Right atrium auricular region (tissue), 2 donors: ENCODE results near the gene ARF6. TPM values are rescaled to one million over a fixed set of nuclear protein-coding genes. Genes with fewer than 3 reads are reported as not detected.

Source experiments
- DNase-seq: peaks from one replicate; pipeline ENCODE4 v3.0.0-alpha.2; 2019; ENCODE audit warnings: low spot score
- H3K27ac ChIP-seq, 2 donors: fragments of 200-600 bp; sonication (generic); 1 replicate in 1 of 2; 2 replicates in 1 of 2; pipeline ENCODE4 v1.5.1; 2016 to 2019
- H3K27me3 ChIP-seq, 2 donors: fragments of 200-600 bp; sonication (generic); one replicate each; pipeline versions ENCODE4 v1.5.1 to v1.6.0; 2017 to 2019
- H3K36me3 ChIP-seq: fragments of 200-600 bp; sonication (generic); one replicate; pipeline ENCODE4 v1.5.1; 2016
- H3K4me1 ChIP-seq, 2 donors: fragments of 200-600 bp; sonication (generic); one replicate each; pipeline versions ENCODE4 v1.5.1 to v1.6.0; 2017 to 2019
- H3K4me3 ChIP-seq, 2 donors: fragments of 200-600 bp; sonication (generic); 1 replicate in 1 of 2; 2 replicates in 1 of 2; pipeline ENCODE4 v1.5.1; 2017 to 2019; ENCODE audit warnings: mild to moderate bottlenecking in 1 of 2, moderate library complexity in 1 of 2
- H3K9me3 ChIP-seq, 2 donors: fragments of 200-600 bp; sonication (generic); one replicate each; pipeline ENCODE4 v1.5.1; 2019
- CTCF ChIP-seq, 2 donors: fragments of 200-600 bp; sonication (generic); IDR thresholded peaks; one replicate each; pipeline ENCODE4 v1.5.1; 2019; ENCODE audit warnings: antibody characterized with exemption in 2 of 2
- total RNA-seq, 2 donors: library from RNA; depleted of rRNA; stranded (reverse); fragments of >200 nt; gene quantifications; one replicate each; pipeline ENCODE4 v1.1.0, GENCODE V29; 2016

Gene ARF6
- total RNA-seq, 2 donors from 2014 or later: 21.4 to 25.1 TPM

DNA sequence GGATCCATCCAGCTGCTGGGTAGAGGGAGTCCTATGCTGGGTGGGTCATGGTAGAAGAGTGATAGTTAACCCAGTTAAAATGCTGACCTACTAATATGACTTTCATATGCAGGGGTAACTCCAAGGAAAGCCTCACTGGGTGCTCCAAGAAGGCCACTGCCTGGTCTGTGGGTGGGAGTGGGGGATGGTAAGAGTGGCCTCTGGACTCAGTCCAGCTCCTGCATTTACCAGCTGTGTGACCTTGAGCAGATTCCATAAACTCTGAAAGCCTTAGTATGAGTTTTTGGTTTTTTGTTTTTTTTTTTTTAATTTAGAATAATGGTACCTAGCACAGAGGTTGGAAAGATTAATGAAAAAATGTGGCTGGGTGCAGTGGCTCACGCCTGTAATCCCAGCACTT, 51.6 kb downstream of the ARF6 start:
- Histone ChIP-seq H3K4me3 (no peak overlapping the region), H3K27ac (no peak overlapping the region), H3K4me1 (peaks cover 0 to 8% of the 10 kb centered on the region in 2 donors), H3K27me3 (no peaks in the 10 kb centered on the region), H3K9me3 (no peaks in the 10 kb centered on the region), H3K36me3 (no peaks in the 10 kb centered on the region)
- TF ChIP-seq CTCF (IDR thresholded peaks at IDR 0.05): no peak
- no peak for DNase-seq

GRCh38 chr14:49945448-49946319, 52.8 kb downstream of the ARF6 start:
- H3K9me3 ChIP-seq: no peaks in the 10 kb centered on the region
- no peak overlapping the region for H3K4me3 ChIP-seq
- DNase-seq: no peak
- no peaks in the 10 kb centered on the region for H3K27me3 ChIP-seq
- H3K27ac ChIP-seq: peak overlapping the region in 1 of 2 donors; percentile 2
- H3K36me3 ChIP-seq: no peaks in the 10 kb centered on the region
- no peak for TF ChIP-seq CTCF (IDR thresholded peaks at IDR 0.05)
- H3K4me1 ChIP-seq: peaks cover 0 to 8% of the 10 kb centered on the region in 2 donors

Other genes with a start within 250 kb of the ARF6 start
- 1 to 10 TPM in 1 of 2 donors, not detected in 1; 2.3 TPM for gene POLE2, start 204.9 kb upstream of the ARF6 start, total RNA-seq
- 1 to 10 TPM; 5.5 to 9.4 TPM for gene KLHDC1, start 200.0 kb upstream of the ARF6 start, total RNA-seq
- gene KLHDC2, start 124.9 kb upstream of the ARF6 start, total RNA-seq: 10 to 100 TPM; 51.1 to 80.3 TPM
- 10 to 100 TPM; 43.9 to 45.2 TPM for gene NEMF, start 40.3 kb upstream of the ARF6 start, total RNA-seq
- gene VCPKMT, start 223.5 kb downstream of the ARF6 start, total RNA-seq: 1 to 10 TPM; 1.5 to 2.4 TPM